ENCODE measurements around the gene TOR4A.
"Not testable (repeated sequence)": the region's sequence is repeated elsewhere in the genome, so short reads cannot be mapped to it uniquely, and the experiment has no call there.

The TOR4A gene

DNA sequence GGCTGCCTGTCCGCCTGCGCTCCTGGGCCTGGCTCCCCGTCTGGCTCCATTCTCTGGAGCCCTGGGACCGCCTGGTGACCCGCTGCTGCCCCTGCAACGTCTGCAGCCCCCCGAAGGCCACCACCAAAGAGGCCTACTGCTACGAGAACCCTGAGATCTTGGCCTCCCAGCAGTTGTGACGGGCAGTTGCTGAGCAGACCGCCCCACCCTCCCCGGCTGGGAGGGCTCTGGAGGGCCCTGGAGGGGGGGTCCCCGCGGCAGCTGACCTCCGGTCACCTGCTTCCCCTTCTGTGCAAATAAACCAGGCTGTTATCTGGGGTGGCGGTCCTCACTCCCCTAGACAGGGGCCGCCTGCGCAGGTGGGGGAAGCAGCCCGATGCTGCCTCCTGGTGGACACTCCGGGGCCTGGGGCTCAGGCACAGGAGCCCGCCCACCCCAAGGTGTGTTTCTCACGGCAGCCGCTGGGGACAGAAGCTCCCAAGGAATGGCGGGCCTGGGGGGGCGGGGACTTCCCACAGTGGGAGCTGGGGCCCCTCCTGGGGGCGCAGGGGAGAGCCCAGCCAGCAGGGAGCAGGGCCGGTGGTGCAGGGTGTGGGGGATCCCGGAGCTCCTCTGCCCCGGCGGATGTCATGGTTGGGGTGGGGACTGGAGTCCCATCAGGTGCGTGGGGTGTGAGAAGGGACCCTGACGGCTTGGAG is 41.1 kb upstream of the TOR4A start:
- TF ChIP-seq, protein P1, sequence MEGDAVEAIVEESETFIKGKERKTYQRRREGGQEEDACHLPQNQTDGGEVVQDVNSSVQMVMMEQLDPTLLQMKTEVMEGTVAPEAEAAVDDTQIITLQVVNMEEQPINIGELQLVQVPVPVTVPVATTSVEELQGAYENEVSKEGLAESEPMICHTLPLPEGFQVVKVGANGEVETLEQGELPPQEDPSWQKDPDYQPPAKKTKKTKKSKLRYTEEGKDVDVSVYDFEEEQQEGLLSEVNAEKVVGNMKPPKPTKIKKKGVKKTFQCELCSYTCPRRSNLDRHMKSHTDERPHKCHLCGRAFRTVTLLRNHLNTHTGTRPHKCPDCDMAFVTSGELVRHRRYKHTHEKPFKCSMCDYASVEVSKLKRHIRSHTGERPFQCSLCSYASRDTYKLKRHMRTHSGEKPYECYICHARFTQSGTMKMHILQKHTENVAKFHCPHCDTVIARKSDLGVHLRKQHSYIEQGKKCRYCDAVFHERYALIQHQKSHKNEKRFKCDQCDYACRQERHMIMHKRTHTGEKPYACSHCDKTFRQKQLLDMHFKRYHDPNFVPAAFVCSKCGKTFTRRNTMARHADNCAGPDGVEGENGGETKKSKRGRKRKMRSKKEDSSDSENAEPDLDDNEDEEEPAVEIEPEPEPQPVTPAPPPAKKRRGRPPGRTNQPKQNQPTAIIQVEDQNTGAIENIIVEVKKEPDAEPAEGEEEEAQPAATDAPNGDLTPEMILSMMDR (IDR thresholded peaks at IDR 0.05): peak; percentile 100
- peaks cover 41 to 42% of the 10 kb centered on the region in 2 experiments for H3K4me1 ChIP-seq (ENCODE audit: control insufficient read depth in 1 of 2, insufficient read depth in 1 of 2, low read depth in 1 of 2, low read length in 1 of 2)
- no peaks in the 10 kb centered on the region for H3K9me3 ChIP-seq
- peak overlapping the region; percentile 71 for H3K27ac ChIP-seq
- no peaks in the 10 kb centered on the region for H3K36me3 ChIP-seq
- H3K27me3 ChIP-seq: peaks cover 34% of the 10 kb centered on the region
- peak overlapping the region; percentile 36 to 57 for H3K4me3 ChIP-seq (ENCODE audit: low read depth in 1 of 2, low read length in 1 of 2)

DNA sequence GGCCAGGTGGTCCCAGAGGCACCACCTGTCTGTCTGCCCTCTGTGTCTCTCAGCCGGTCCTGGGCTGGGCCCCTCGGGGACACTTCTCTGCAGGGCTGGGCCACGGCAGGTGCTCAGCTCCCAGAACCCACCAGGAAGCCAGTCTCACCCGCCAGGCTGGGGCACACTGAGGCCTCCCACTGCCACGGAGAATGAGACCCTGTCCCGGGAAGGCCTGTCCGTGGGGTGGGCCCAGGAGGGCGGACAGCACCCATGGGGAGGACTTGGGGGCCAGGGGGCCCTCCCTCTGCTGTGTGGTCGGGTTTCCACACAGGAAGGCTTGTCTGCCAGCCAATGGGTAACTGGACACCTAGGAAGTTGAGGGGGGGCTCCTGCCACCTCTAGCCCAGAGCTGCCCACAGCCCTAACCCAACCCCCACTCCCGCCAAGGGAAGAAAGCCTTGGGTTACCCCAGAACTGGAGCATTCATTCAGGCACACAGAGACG is 40.5 kb upstream of the TOR4A start:
- H3K9me3 ChIP-seq: no peaks in the 10 kb centered on the region
- H3K36me3 ChIP-seq: peaks cover 3% of the 10 kb centered on the region
- H3K4me1 ChIP-seq (ENCODE audit: control insufficient read depth in 1 of 2, insufficient read depth in 1 of 2, low read depth in 1 of 2, low read length in 1 of 2): peaks cover 46% of the 10 kb centered on the region in 2 experiments
- TF ChIP-seq, protein P1 (IDR thresholded peaks at IDR 0.05): no peak
- peaks cover 34% of the 10 kb centered on the region for H3K27me3 ChIP-seq
- H3K27ac ChIP-seq: peak overlapping the region; percentile 71
- peak overlapping the region; percentile 36 to 57 for H3K4me3 ChIP-seq (ENCODE audit: low read depth in 1 of 2, low read length in 1 of 2)

DNA sequence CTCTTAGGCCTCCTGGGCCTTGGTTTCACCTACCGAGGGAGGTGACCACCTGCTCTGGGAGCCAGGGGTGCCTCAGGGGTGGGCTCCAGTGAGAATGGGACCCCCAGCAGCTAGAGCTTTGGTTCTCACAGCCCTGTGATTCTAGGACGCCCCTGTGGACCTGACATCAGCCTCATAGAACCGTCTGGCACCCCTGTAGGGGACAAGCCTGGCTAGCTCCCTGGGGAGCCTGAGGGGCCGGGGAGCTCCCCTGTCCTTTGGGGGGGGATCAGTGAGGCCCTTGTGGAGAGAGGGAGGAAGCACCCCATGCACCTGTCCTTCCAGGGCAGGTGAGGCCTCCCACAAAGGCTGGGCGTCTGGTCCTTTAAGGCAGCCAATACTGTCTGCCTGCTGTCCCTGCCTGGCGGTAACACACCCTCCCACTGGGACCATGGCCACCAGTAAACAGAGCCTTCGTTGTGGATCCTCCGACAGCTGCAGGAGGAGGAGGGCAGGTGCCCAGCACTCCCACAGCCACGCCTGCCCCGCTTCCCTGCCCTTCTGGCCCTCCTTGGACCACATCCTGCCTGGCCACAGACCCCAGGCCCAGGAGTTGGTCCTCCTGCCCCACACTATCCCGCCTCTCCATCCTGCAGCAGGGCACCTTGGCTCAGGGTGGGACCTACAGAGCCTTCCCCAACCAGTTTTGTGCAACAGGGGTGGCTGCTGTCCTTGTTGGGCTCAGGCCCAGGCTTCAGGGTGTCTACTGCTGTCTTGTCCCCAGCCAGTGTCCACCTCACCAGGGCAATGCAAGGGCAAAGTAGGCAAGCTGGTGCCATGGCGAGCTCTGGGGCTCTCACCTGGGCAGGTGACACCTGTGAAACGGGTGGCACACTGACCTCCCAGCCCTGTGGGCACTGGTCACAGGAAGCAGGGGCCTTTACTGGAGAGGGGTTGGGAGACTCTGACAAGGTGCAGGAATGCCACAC is 39.5 kb upstream of the TOR4A start:
- H3K36me3 ChIP-seq: peaks cover 14% of the 10 kb centered on the region
- H3K9me3 ChIP-seq: no peaks in the 10 kb centered on the region
- no peak overlapping the region for H3K4me3 ChIP-seq (ENCODE audit: low read depth in 1 of 2, low read length in 1 of 2)
- H3K27ac ChIP-seq: no peak overlapping the region
- TF ChIP-seq, protein P1 (IDR thresholded peaks at IDR 0.05): no peak
- peaks cover 57% of the 10 kb centered on the region in 2 experiments for H3K4me1 ChIP-seq (ENCODE audit: control insufficient read depth in 1 of 2, insufficient read depth in 1 of 2, low read depth in 1 of 2, low read length in 1 of 2)
- H3K27me3 ChIP-seq: peaks cover 30% of the 10 kb centered on the region

GRCh38 chr9:137239541-137240200 is 37.9 kb upstream of the TOR4A start:
- not testable (repeated sequence) for H3K9me3 ChIP-seq
- Histone ChIP-seq H3K4me3 (ENCODE audit: low read depth in 1 of 2, low read length in 1 of 2) (peak overlapping the region; percentile 79 to 96), H3K36me3 (peaks cover 23% of the 10 kb centered on the region), H3K4me1 (ENCODE audit: control insufficient read depth in 1 of 2, insufficient read depth in 1 of 2, low read depth in 1 of 2, low read length in 1 of 2) (peaks cover 70% of the 10 kb centered on the region in 2 experiments), H3K27ac (peak overlapping the region; percentile 96), H3K27me3 (peaks cover 14% of the 10 kb centered on the region)

GRCh38 chr9:137240318-137240840 is 37.1 kb upstream of the TOR4A start:
- TF ChIP-seq, protein P1 (IDR thresholded peaks at IDR 0.05): no peak
- Histone ChIP-seq H3K27ac (peak overlapping the region; percentile 96), H3K9me3 (no peaks in the 10 kb centered on the region), H3K36me3 (peaks cover 23% of the 10 kb centered on the region), H3K4me3 (ENCODE audit: low read depth in 1 of 2, low read length in 1 of 2) (peak overlapping the region; percentile 79 to 96), H3K4me1 (ENCODE audit: control insufficient read depth in 1 of 2, insufficient read depth in 1 of 2, low read depth in 1 of 2, low read length in 1 of 2) (peaks cover 70% of the 10 kb centered on the region in 2 experiments), H3K27me3 (peaks cover 7% of the 10 kb centered on the region)

Measured in neutrophil (primary cell).